ENCODE measurements around the gene FBXL12. TPM values are rescaled to one million over a fixed set of nuclear protein-coding genes. Genes with fewer than 3 reads are reported as not detected.
A peak's percentile ranks its signal among the peaks of the same experiment; 100 is the strongest.
"Not testable (repeated sequence)": the region's sequence is repeated elsewhere in the genome, so short reads cannot be mapped to it uniquely, and the experiment has no call there.

The FBXL12 gene
- total RNA-seq, 3 donors from 2014 or later: 18.7 to 27.1 (median 19.7) TPM

- no peaks in the 10 kb centered on the region for H3K36me3 ChIP-seq
- H3K27ac ChIP-seq: no peak overlapping the region
- no peaks in the 10 kb centered on the region for H3K27me3 ChIP-seq
- H3K9me3 ChIP-seq: peaks cover 0 to 4% of the 10 kb centered on the region in 2 donors
- TF ChIP-seq POLR2AphosphoS5 (IDR thresholded peaks at IDR 0.05) (no peak), CTCF (IDR thresholded peaks at IDR 0.05) (no peak), POLR2A (IDR thresholded peaks at IDR 0.05) (no peak)
- DNase-seq (ENCODE audit: low spot score in 2 of 2): no peak
- no peaks in the 10 kb centered on the region for H3K4me1 ChIP-seq
- intact Hi-C loops (cut with DNase I; ENCODE audit: low total_unique reads): no loop called here
- no peak overlapping the region for H3K4me3 ChIP-seq
Observed at GRCh38 chr19:9848060-9848459, 29.2 kb upstream of the FBXL12 start.

DNA sequence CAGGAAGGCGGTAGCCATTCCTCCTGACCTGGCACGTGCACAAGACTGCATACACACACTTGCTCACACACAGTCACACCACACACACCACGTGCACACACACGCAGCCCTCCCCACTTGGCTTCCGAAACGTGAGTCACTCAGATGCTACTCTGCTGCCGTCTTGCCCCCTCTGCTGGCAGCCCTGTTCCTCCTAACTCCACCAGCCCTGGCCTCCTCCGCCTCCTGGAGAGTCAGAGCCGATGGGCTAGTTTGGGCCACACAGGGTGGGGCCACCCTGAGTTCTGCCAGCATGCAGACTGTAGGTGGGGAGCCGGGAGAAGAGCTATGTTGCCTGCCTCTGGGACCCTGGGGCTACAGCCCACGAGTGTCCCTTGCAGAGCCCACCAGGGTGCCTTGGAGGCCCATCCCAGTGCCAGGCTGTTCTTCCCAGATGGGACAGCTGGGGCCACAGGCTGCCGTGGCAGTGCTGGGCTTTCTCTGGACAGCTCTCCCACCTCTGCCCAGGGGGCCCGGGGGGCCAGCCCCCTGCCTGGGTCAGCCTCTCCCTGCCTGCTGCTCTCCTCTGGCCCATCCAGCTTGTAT is 28.3 kb upstream of the FBXL12 start:
- H3K36me3 ChIP-seq: no peaks in the 10 kb centered on the region
- no peak overlapping the region for H3K4me3 ChIP-seq
- intact Hi-C loops (cut with DNase I; ENCODE audit: low total_unique reads): no loop called here
- H3K27me3 ChIP-seq: no peaks in the 10 kb centered on the region
- H3K27ac ChIP-seq: peak overlapping the region in 1 of 2 donors; percentile 48
- TF ChIP-seq POLR2AphosphoS5 (IDR thresholded peaks at IDR 0.05) (no peak), POLR2A (IDR thresholded peaks at IDR 0.05) (no peak), CTCF (IDR thresholded peaks at IDR 0.05) (peak in 1 of 3 donors; percentile 11)
- no peaks in the 10 kb centered on the region for H3K4me1 ChIP-seq
- H3K9me3 ChIP-seq: peaks cover 0 to 4% of the 10 kb centered on the region in 2 donors
- DNase-seq (ENCODE audit: low spot score in 2 of 2): no peak

- DNase-seq (ENCODE audit: low spot score in 2 of 2); H3K4me3 ChIP-seq; H3K27ac ChIP-seq; H3K4me1 ChIP-seq; H3K36me3 ChIP-seq; H3K9me3 ChIP-seq; intact Hi-C loops (cut with DNase I; ENCODE audit: low total_unique reads); H3K27me3 ChIP-seq: not testable (repeated sequence)
Observed at GRCh38 chr19:9843626-9844273, 24.9 kb upstream of the FBXL12 start.

DNA sequence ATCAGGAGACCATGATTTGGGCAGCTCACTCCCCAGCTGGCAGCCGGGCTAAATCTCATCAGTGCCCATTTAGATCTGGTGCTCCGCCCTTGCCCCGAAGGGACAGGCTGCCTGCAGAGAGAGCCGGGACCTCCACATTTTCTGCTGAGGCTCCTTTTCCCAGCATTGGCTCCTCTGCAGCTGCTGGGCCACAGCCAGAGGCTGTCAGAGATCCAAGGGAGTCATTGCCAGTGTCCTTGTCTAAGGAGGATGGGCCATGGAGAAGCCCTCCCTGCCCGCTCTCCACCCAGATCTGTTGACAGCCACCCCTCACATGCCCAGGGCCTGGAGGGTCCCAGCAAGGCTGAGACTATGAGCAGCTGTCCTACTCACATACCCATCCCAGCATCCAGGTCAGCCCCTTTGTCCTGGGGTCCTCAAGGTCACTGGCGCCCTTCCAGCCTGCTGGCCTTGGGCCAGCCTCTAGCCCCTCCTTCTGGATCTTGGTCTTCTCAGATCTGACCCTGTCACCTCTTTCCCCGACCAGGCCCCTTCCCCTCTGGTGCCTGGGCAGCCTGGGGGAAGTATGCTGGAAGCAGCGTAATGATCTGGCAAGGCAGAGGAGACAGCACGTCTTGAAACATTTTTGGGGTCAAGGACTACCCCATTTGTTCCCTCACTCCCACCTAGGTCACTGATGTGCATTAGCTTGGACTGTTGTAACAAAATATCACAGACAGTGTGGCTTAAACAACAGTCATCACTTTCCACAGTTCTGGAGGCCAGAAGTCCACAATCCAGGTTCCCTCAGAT is 24.2 kb upstream of the FBXL12 start:
- H3K9me3 ChIP-seq: peaks cover 0 to 4% of the 10 kb centered on the region in 2 donors
- DNase-seq (ENCODE audit: low spot score in 2 of 2): no peak
- H3K4me1 ChIP-seq: no peaks in the 10 kb centered on the region
- no peaks in the 10 kb centered on the region for H3K36me3 ChIP-seq
- no peak overlapping the region for H3K27ac ChIP-seq
- intact Hi-C loops (cut with DNase I; ENCODE audit: low total_unique reads): no loop called here
- TF ChIP-seq CTCF (IDR thresholded peaks at IDR 0.05) (no peak), POLR2AphosphoS5 (IDR thresholded peaks at IDR 0.05) (no peak), POLR2A (IDR thresholded peaks at IDR 0.05) (no peak)
- H3K4me3 ChIP-seq: no peak overlapping the region
- H3K27me3 ChIP-seq: no peaks in the 10 kb centered on the region

DNA sequence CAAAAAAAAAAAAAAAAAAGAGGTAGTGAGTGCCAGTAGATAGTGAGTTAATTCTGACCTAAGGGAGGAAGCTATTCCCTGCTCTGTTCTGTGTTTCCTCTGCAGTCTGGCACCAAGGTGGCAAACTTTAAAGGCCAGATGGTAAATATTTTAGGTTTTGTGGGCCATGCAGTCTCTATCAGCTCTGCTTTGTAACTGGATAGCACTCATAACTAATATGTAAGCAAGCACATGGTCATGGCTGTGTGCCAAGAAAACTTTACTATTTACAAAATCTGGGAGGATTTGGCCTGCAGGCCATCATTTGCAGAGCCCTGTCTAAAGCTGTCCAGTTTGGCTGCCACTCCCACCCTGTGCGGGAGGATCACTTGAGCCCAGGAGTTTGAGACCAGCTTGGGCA is 20.5 kb upstream of the FBXL12 start:
- TF ChIP-seq CTCF (IDR thresholded peaks at IDR 0.05) (no peak), POLR2AphosphoS5 (IDR thresholded peaks at IDR 0.05) (no peak), POLR2A (IDR thresholded peaks at IDR 0.05) (no peak)
- peaks cover 8% of the 10 kb centered on the region in 2 donors for H3K4me1 ChIP-seq
- DNase-seq (ENCODE audit: low spot score in 2 of 2): no peak
- no peaks in the 10 kb centered on the region for H3K27me3 ChIP-seq
- no peak overlapping the region for H3K27ac ChIP-seq
- no peaks in the 10 kb centered on the region for H3K36me3 ChIP-seq
- intact Hi-C loops (cut with DNase I; ENCODE audit: low total_unique reads): no loop called here
- H3K9me3 ChIP-seq: peaks cover 0 to 4% of the 10 kb centered on the region in 2 donors
- H3K4me3 ChIP-seq: no peak overlapping the region
